ENCODE results near the gene GBF1. TPM values are rescaled to one million over a fixed set of nuclear protein-coding genes. Genes with fewer than 3 reads are reported as not detected.

GBF1 gene
- polyA plus RNA-seq, 1 donor from 2014 or later: 14.9 TPM

GRCh38 chr10:102287538-102287937 lies 42.2 kb downstream of the GBF1 start:
- Histone ChIP-seq H3K27me3 (ENCODE audit: insufficient read depth, low read depth, low read length) (no peaks in the 10 kb centered on the region), H3K27ac (ENCODE audit: low read length) (no peak overlapping the region), H3K4me2 (ENCODE audit: low read length) (no peak overlapping the region), H2AFZ (ENCODE audit: low read depth, low read length) (no peak overlapping the region), H3K4me3 (ENCODE audit: low read length) (no peak overlapping the region), H3K9me3 (ENCODE audit: low read length) (no peaks in the 10 kb centered on the region), H4K20me1 (ENCODE audit: insufficient read depth) (no peaks in the 10 kb centered on the region), H3K79me2 (replicated peaks; ENCODE audit: insufficient read depth, low read length) (peaks cover 10% of the 10 kb centered on the region), H3K9me2 (ENCODE audit: insufficient read depth, low read length) (no peaks in the 10 kb centered on the region), H3K9ac (ENCODE audit: low read length) (no peak overlapping the region), H3F3A (ENCODE audit: insufficient read depth, low read length, poor library complexity, severe bottlenecking) (no peaks in the 10 kb centered on the region), H3K36me3 (ENCODE audit: insufficient read depth, low read length) (no peaks in the 10 kb centered on the region)
- TF ChIP-seq MXI1 (conservative IDR thresholded peaks at IDR 0.05; ENCODE audit: poor library complexity, severe bottlenecking): no peak
- no peak for TF ChIP-seq EP300 (conservative IDR thresholded peaks at IDR 0.05; ENCODE audit: poor library complexity, severe bottlenecking)

- Histone ChIP-seq H3K4me3 (ENCODE audit: low read length) (no peak overlapping the region), H3K9me3 (ENCODE audit: low read length) (no peaks in the 10 kb centered on the region), H3F3A (ENCODE audit: insufficient read depth, low read length, poor library complexity, severe bottlenecking) (no peaks in the 10 kb centered on the region), H2AFZ (ENCODE audit: low read depth, low read length) (no peak overlapping the region), H3K4me2 (ENCODE audit: low read length) (no peak overlapping the region), H3K36me3 (ENCODE audit: insufficient read depth, low read length) (no peaks in the 10 kb centered on the region), H3K79me2 (replicated peaks; ENCODE audit: insufficient read depth, low read length) (peaks cover 10% of the 10 kb centered on the region), H3K9me2 (ENCODE audit: insufficient read depth, low read length) (no peaks in the 10 kb centered on the region), H3K9ac (ENCODE audit: low read length) (no peak overlapping the region), H3K27ac (ENCODE audit: low read length) (no peak overlapping the region), H4K20me1 (ENCODE audit: insufficient read depth) (no peaks in the 10 kb centered on the region), H3K27me3 (ENCODE audit: insufficient read depth, low read depth, low read length) (no peaks in the 10 kb centered on the region)
- TF ChIP-seq EP300 (conservative IDR thresholded peaks at IDR 0.05; ENCODE audit: poor library complexity, severe bottlenecking) (no peak), RAD21 (conservative IDR thresholded peaks at IDR 0.05) (no peak), MXI1 (conservative IDR thresholded peaks at IDR 0.05; ENCODE audit: poor library complexity, severe bottlenecking) (no peak), SMC3 (conservative IDR thresholded peaks at IDR 0.05; ENCODE audit: poor library complexity) (no peak), TAF1 (IDR thresholded peaks at IDR 0.05; ENCODE audit: low read depth) (no peak), REST (IDR thresholded peaks at IDR 0.05; ENCODE audit: borderline replicate concordance) (no peak), POLR2AphosphoS5 (IDR thresholded peaks at IDR 0.05) (no peak), EZH2 (IDR thresholded peaks at IDR 0.05; ENCODE audit: borderline replicate concordance, insufficient read depth, low read length, poor library complexity, severe bottlenecking) (no peak), CTCF (IDR thresholded peaks at IDR 0.05; ENCODE audit: poor library complexity, severe bottlenecking) (no peak)
Observed at GRCh38 chr10:102287991-102288390, 42.7 kb downstream of the GBF1 start.

GRCh38 chr10:102289356-102289755 lies 44.0 kb downstream of the GBF1 start:
- Histone ChIP-seq H3K4me3 (ENCODE audit: low read length) (no peak overlapping the region), H2AFZ (ENCODE audit: low read depth, low read length) (no peak overlapping the region), H3K9me3 (ENCODE audit: low read length) (no peaks in the 10 kb centered on the region), H3K79me2 (replicated peaks; ENCODE audit: insufficient read depth, low read length) (peaks cover 6% of the 10 kb centered on the region), H3K9ac (ENCODE audit: low read length) (no peak overlapping the region), H3K27ac (ENCODE audit: low read length) (no peak overlapping the region), H3K27me3 (ENCODE audit: insufficient read depth, low read depth, low read length) (no peaks in the 10 kb centered on the region), H3K4me2 (ENCODE audit: low read length) (no peak overlapping the region), H3K9me2 (ENCODE audit: insufficient read depth, low read length) (no peaks in the 10 kb centered on the region), H3F3A (ENCODE audit: insufficient read depth, low read length, poor library complexity, severe bottlenecking) (no peaks in the 10 kb centered on the region), H4K20me1 (ENCODE audit: insufficient read depth) (no peaks in the 10 kb centered on the region), H3K36me3 (ENCODE audit: insufficient read depth, low read length) (no peaks in the 10 kb centered on the region)
- TF ChIP-seq RAD21 (conservative IDR thresholded peaks at IDR 0.05) (no peak), SMC3 (conservative IDR thresholded peaks at IDR 0.05; ENCODE audit: poor library complexity) (no peak), TAF1 (IDR thresholded peaks at IDR 0.05; ENCODE audit: low read depth) (no peak), CTCF (IDR thresholded peaks at IDR 0.05; ENCODE audit: poor library complexity, severe bottlenecking) (no peak), EZH2 (IDR thresholded peaks at IDR 0.05; ENCODE audit: borderline replicate concordance, insufficient read depth, low read length, poor library complexity, severe bottlenecking) (no peak), REST (IDR thresholded peaks at IDR 0.05; ENCODE audit: borderline replicate concordance) (no peak), EP300 (conservative IDR thresholded peaks at IDR 0.05; ENCODE audit: poor library complexity, severe bottlenecking) (no peak), POLR2AphosphoS5 (IDR thresholded peaks at IDR 0.05) (no peak)

All from neural cell (in vitro differentiated cells).